ENCODE data around the gene TOMT.
A peak's percentile ranks its signal among the peaks of the same experiment; 100 is the strongest.

The TOMT gene

GRCh38 chr11:72112143-72112977, 6.6 kb downstream of the TOMT start, which contains the start of gene ANAPC15:
ANAPC15 (minus strand) TSS chr11:72112695; CDS start chr11:72111276, 1,419 bp downstream.
- peak within 1 kb of the TSS; percentile 85 for H3K27ac ChIP-seq (ENCODE audit: low read length)
- H3K4me1 ChIP-seq (ENCODE audit: low read length) = peaks cover 15% of the 10 kb centered on the region
- no peaks in the 10 kb centered on the region for H3K9me3 ChIP-seq (ENCODE audit: insufficient read depth, low read length)
- 0 out of 2 replicates have a peak, but pooled peaks cover 3% of the 10 kb centered on the region for H3K79me2 ChIP-seq (ENCODE audit: low read length)
- TF ChIP-seq EZH2phosphoT487 (IDR thresholded peaks at IDR 0.05; ENCODE audit: low read depth) (no peak), CTCF (IDR thresholded peaks at IDR 0.05; ENCODE audit: low read depth, low read length) (no peak)
- peaks cover 3% of the 10 kb centered on the region for H3K36me3 ChIP-seq (replicated peaks; ENCODE audit: low read depth, low read length)
- no peaks in the 10 kb centered on the region for H3K27me3 ChIP-seq (ENCODE audit: low read depth, low read length)
- peak within 1 kb of the TSS; percentile 87 for H3K4me3 ChIP-seq (ENCODE audit: low read length)
- peak within 1 kb of the TSS; percentile 99 for H3K4me2 ChIP-seq (ENCODE audit: low read length)
- H4K20me1 ChIP-seq (ENCODE audit: insufficient read depth, low read length) = no peaks in the 10 kb centered on the region
- peak within 1 kb of the TSS; percentile 90 for H2AFZ ChIP-seq (ENCODE audit: low read depth, low read length)
- H3K9ac ChIP-seq (ENCODE audit: low read length) = peak within 1 kb of the TSS; percentile 88

- H3K27me3 ChIP-seq (ENCODE audit: low read depth, low read length) = no peaks in the 10 kb centered on the region
- 0 out of 2 replicates have a peak, but pooled peaks cover 3% of the 10 kb centered on the region for H3K79me2 ChIP-seq (ENCODE audit: low read length)
- H4K20me1 ChIP-seq (ENCODE audit: insufficient read depth, low read length) = no peaks in the 10 kb centered on the region
- peaks cover 15% of the 10 kb centered on the region for H3K4me1 ChIP-seq (ENCODE audit: low read length)
- H2AFZ ChIP-seq (ENCODE audit: low read depth, low read length) = peak overlapping the region; percentile 90
- H3K4me3 ChIP-seq (ENCODE audit: low read length) = peak overlapping the region; percentile 87
- peaks cover 3% of the 10 kb centered on the region for H3K36me3 ChIP-seq (replicated peaks; ENCODE audit: low read depth, low read length)
- H3K9ac ChIP-seq (ENCODE audit: low read length) = peak overlapping the region; percentile 88
- peak overlapping the region; percentile 85 for H3K27ac ChIP-seq (ENCODE audit: low read length)
- H3K9me3 ChIP-seq (ENCODE audit: insufficient read depth, low read length) = no peaks in the 10 kb centered on the region
- H3K4me2 ChIP-seq (ENCODE audit: low read length) = peak overlapping the region; percentile 91
- TF ChIP-seq EZH2phosphoT487 (IDR thresholded peaks at IDR 0.05; ENCODE audit: low read depth) (no peak), CTCF (IDR thresholded peaks at IDR 0.05; ENCODE audit: low read depth, low read length) (no peak)
Measured at GRCh38 chr11:72112978-72113808, 7.5 kb downstream of the TOMT start.

GRCh38 chr11:72114570-72114969, 8.8 kb downstream of the TOMT start:
- no peak overlapping the region for H3K4me3 ChIP-seq (ENCODE audit: low read length)
- no peak overlapping the region for H2AFZ ChIP-seq (ENCODE audit: low read depth, low read length)
- peaks cover 3% of the 10 kb centered on the region for H3K36me3 ChIP-seq (replicated peaks; ENCODE audit: low read depth, low read length)
- no peak for TF ChIP-seq EZH2phosphoT487 (IDR thresholded peaks at IDR 0.05; ENCODE audit: low read depth)
- TF ChIP-seq CTCF (IDR thresholded peaks at IDR 0.05; ENCODE audit: low read depth, low read length) = no peak
- H3K9me3 ChIP-seq (ENCODE audit: insufficient read depth, low read length) = no peaks in the 10 kb centered on the region
- H3K27ac ChIP-seq (ENCODE audit: low read length) = no peak overlapping the region
- no peak overlapping the region for H3K4me2 ChIP-seq (ENCODE audit: low read length)
- H3K27me3 ChIP-seq (ENCODE audit: low read depth, low read length) = no peaks in the 10 kb centered on the region
- no peaks in the 10 kb centered on the region for H4K20me1 ChIP-seq (ENCODE audit: insufficient read depth, low read length)
- 0 out of 2 replicates have a peak, but pooled peaks cover 3% of the 10 kb centered on the region for H3K79me2 ChIP-seq (ENCODE audit: low read length)
- H3K9ac ChIP-seq (ENCODE audit: low read length) = no peak overlapping the region
- H3K4me1 ChIP-seq (ENCODE audit: low read length) = peaks cover 15% of the 10 kb centered on the region

Measured in OCI-LY3 (cell line).